ENCODE data around the gene EFNA5.

Gene EFNA5

DNA sequence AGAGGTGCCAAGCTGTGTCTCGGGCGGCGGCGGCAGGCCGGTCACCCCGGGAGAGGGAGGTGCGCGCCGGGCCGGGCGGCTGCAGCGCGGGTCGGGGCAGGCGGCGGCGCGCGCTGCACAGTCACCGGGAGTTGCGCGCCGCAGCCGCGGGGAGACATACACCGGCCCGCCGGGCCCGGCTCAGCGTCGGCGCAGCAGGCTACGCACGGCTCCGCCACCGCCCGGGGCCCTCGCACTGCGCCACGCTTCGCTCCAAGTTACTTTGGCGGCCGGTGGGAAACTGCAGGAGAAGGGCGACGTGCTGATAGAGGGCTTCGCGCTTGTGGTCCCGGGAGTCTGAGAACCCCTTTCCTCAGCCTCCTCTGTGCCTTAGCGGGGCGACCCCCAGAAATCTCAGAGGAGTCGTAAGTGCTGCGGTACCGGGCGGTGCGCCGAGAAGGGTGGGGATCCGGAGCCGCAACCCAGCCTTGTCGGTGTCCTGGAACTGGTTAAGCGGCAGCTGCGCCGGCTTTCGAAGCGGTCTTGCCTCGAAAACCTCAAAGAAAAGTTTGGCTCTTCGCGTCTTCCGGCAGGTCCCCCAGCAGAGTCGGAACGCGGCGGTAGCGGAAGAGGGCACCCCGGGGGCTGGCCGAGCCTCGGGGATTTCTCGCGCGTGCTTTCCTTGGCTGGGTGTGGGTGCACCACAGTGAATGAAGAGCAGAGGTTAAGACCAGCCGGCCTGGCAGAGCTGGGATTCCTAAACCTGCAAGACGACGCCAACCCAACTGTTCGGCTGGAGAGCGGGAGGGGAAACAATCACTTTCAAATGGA, at the start of gene EFNA5:
EFNA5 (minus strand) TSS at position 6 of the 810 bp plus-strand sequence.
- DNase-seq = no peak

- DNase-seq = no peak
Measured at GRCh38 chr5:107719034-107719606, 48.4 kb upstream of the EFNA5 start.

- no peak for DNase-seq
Measured at GRCh38 chr5:107717816-107718215, 47.1 kb upstream of the EFNA5 start.

DNA sequence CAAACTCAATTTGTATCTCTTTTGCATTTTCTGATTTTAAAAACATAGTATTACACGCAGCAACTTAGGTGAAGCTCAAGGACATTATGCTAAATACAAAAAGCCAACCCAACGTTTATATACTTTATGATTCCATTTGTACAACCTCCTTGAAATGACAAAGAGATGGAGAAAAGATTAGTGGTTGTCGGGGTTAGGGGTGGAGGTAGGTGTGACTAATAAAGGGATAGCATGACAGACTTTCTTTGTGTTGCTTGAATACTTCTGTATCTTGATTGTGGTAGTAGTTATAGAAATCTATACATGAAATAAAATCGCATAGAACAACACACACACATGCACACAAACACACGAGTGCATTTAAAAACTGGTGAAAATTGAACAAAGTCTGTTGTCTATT, 42.5 kb upstream of the EFNA5 start:
- no peak for DNase-seq

- DNase-seq = no peak
Measured at GRCh38 chr5:107712359-107712870, 41.7 kb upstream of the EFNA5 start.

GRCh38 chr5:107705402-107706014, 34.8 kb upstream of the EFNA5 start:
- no peak for DNase-seq

GRCh38 chr5:107704681-107705401, 34.1 kb upstream of the EFNA5 start:
- DNase-seq = peak; percentile 49

DNA sequence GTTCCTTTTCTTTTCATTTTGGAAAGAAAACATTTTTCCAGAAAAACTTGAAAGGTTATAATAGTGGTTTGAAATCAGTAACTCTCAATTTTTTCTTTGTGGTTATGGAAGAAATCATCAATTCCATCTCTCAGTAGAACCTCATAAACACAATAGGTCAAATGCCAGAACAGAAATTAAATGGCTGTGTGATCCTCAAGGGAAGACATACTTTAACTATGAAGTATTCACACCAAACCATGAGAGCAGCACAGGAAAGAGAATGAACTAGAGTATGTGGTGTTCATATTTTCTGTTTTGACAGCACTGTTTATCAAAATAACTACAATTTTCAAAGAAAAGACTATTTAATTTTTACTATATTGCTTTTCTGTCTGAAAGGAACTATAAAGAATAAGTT, 29.7 kb upstream of the EFNA5 start:
- no peak for DNase-seq

DNA sequence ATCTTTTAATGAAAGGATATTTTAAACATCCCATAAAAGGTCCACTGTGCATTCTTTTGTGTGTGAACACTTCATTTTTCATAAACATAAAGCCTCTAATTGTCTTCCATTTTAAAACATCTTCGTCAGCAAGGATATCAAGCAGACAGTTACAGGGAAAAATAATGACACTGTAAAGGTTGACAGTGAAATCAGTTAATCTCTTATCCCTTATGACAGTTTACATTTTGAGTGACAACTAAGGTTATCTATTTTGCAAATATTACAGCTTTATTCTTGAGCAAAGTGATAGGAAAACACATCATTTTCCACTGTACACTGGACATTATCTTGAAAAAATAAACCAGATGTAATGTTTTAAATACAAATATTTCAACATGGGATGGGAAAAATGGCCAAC, 28.7 kb upstream of the EFNA5 start:
- DNase-seq = no peak

GRCh38 chr5:107698286-107698685, 27.5 kb upstream of the EFNA5 start:
- no peak for DNase-seq

DNA sequence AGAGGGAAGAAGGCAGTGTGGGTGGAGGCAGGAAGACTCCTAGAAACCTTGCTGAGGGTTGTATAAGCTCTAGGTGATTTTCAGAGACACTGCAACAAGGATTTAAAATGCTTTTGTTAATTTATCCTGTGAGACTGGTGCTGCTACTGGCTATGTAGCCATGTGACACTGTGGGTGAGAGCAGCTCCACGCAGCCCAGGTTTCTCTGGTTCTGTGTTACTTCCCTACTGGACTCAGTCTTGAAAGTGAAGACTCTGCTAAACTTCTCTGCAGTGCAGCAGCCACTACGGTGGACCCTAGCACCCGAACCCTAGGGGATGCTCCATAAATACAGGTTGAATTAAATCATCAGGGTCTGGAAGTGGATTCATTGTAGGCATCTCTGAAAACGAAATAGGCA, 25.8 kb upstream of the EFNA5 start:
- no peak for DNase-seq

DNA sequence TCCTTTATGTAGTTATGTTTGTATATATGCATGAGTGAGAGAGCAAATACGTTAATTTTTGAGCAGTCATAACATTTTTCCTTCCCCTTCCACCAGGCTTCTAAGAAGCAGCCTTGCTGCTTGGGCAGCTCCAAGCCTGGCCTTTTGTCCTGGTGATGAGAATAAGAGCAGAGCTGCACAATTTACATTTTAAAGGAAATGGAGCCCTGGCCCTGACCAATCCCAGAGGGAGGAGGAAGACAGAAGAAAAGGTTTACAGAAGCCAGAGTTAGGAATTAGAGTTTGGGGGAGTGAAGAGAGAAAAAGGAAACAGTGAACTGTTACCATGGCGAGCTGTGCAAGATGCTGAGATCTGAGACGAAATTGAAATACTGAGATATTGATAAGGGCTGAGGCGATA, 25.3 kb upstream of the EFNA5 start:
- DNase-seq = peak; percentile 16

DNA sequence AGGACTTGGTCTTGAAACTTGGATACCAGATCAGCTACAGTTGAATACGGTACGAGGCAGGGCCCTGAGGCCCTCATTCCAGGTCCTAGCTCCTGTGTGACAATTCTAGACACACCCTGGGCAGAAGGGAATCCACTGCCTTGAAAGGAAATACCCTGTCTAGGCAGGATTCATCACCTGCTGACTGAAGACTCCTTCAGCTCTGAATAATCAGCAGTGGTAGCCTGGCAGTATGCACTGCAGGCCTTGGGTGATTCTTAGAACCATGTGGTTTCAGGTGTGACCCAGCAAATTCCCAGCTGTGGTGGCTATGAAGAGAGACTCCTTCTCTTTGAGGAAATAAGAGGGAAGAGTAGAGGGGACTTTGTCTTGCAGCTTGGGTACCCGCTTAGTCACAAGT, 17.2 kb upstream of the EFNA5 start:
- DNase-seq = no peak

DNA sequence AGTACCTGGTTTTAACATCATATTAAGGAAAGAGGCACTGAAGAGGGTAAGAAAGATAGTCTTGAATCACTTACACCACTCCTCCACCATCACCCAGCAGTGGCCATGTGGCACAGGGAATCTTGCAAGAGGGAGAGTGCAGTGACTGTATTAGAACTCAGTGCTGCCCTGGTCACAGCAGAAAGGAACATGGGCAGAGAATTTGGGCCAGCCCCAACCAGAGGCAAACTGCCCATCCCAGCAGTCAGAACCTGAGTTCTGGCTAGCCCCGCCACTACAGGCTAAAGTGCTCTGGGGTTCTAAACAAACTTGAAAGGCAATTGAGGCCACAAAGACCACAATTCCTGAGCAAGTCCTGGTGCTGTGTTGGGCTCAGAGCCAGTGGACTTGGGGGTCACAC, 16.7 kb upstream of the EFNA5 start:
- no peak for DNase-seq

- DNase-seq = no peak
Measured at GRCh38 chr5:107682533-107682932, 11.8 kb upstream of the EFNA5 start.

- DNase-seq = no peak
Measured at GRCh38 chr5:107680799-107681198, 10.1 kb upstream of the EFNA5 start.

DNA sequence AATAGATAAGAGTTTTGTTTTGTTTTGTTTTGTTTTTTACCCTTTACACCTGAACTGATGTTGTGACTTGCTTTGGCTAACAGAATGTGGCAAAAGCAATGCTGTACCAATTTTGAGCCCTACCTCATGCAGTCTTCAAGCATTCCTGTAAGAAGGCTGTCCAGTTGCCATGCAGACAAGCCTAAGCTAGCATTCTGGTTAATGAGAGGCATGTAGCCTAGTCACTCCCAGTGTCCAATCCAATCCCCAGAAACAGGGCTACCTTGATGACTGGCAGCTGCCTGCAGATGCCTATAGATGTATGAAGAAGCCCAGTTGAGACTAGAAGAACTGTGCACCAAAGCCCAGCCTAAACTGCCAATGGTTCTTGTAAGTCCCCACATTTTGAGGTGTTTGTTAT, 9.4 kb upstream of the EFNA5 start:
- DNase-seq = no peak

DNA sequence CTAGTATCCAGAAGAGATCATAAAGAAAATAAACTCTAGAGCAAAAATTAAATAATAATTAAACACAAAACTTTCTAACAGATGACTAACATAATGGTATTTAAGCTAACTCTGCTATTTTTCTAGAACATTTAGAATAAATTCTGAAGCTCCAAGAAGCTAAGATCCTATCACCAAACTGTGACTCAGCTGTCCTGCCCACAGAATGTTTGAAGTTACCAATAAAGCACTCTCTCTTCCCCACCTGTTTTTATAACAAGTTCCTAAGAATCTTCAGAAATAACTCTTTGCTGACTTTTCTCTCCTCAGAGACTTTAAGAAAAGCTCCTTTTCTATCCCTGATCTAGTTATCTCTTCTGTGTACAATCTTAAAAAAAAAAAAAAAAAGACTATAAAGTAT, 6.0 kb upstream of the EFNA5 start:
- DNase-seq = no peak

- DNase-seq = no peak
Measured at GRCh38 chr5:107675201-107675600, 4.5 kb upstream of the EFNA5 start.

- no peak for DNase-seq
Measured at GRCh38 chr5:107674655-107675054, 3.9 kb upstream of the EFNA5 start.

DNA sequence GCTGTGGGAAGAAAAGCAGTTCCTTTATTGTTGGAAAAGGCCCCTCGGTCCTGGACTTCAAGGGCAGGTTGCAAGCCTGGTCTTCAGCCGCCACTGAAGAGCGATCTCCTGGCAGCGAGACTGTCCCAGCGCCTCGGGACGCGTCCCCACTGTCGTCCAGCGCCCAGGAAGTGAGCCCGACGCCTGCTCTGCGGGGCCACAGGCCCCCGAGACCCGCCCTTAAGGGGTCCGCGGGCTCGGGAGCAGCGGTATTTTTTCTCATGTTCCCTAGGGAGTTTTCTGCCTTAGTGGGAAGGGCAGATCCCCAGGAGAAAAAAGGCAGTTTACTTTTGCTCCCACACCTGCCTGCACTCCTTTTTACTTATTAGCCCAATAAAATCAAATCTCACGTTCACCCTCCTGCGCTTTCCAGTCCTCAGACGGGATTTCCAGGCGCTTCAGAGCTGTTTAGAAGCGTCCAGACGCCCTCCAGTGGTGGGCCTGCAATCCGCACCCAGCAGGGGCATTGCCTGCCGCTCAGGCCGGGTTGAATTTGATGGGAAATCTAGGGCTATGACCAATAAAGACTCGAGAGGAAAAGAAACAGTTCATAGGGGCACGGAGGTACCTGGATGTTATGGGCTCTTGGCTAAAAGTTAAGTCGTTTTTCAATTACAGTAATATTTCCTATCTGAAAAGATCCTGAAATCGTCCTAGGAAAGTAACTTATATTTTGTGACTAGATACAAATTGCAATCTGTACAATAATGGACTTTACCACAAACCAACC, 2.8 kb upstream of the EFNA5 start:
- DNase-seq = peak; percentile 96

- no peak for DNase-seq
Measured at GRCh38 chr5:107673039-107673367, 2.3 kb upstream of the EFNA5 start.
